GM10248 (cell line): ENCODE measurements around the gene FHOD3.

Experiments used
- CTCF ChIA-PET: fragments of 300-600 bp; sonication (Branson Sonifier 250); formaldehyde crosslinking; extraction: SDS; loops from one replicate; lab custom pipeline; 2021; ENCODE audit warnings: antibody characterized with exemption; lab: Yijun Ruan, JAX
- POLR2A ChIA-PET: fragments of 350-650 bp; sonication (Branson Sonifier 250); formaldehyde crosslinking; extraction: SDS; loops from one replicate; lab custom pipeline; 2020; ENCODE audit warnings: antibody characterized with exemption; lab: Yijun Ruan, JAX
- DNase-seq: peaks from one replicate; pipeline ENCODE4 v3.0.0; 2012; ENCODE audit errors: extremely low spot score
- CTCF ChIP-seq: IDR thresholded peaks from 2 replicates; pipeline ENCODE4 v1.5.1; 2012; ENCODE audit warnings: mild to moderate bottlenecking, low read depth; ENCODE audit errors: extremely low read depth, missing control alignments, control extremely low read depth

Gene FHOD3

GRCh38 chr18:36505665-36506064 is 208.2 kb downstream of the FHOD3 start:
- POLR2A ChIA-PET = no interaction called here
- DNase-seq = no peak
- CTCF ChIA-PET = interaction anchor here (1.6 kb wide), 1 partner anchor 16 kb away, joined by 5 read pairs; no protein-coding TSS in a partner anchor
- TF ChIP-seq CTCF = no peak

- POLR2A ChIA-PET = no interaction called here
- TF ChIP-seq CTCF = no peak
- no peak for DNase-seq
- CTCF ChIA-PET = interaction anchor here (2.3 kb wide), 1 partner anchor 10 kb away, joined by 11 read pairs; no protein-coding TSS in a partner anchor
These were observed 212.2 kb downstream of the FHOD3 start for GRCh38 chr18:36509646-36510197.

- ChIA-PET CTCF (interaction anchor here (0.9 to 2.3 kb wide), 3 partner anchors 7 to 25 kb away, joined by 3 to 11 read pairs (median 3); no protein-coding TSS in a partner anchor), POLR2A (no interaction called here)
- DNase-seq = no peak
- no peak for TF ChIP-seq CTCF
These were observed 214.4 kb downstream of the FHOD3 start for GRCh38 chr18:36511791-36512352.

GRCh38 chr18:36513556-36513955 is 216.0 kb downstream of the FHOD3 start:
- CTCF ChIA-PET = no interaction called here
- TF ChIP-seq CTCF = no peak
- POLR2A ChIA-PET = no interaction called here
- no peak for DNase-seq

GRCh38 chr18:36514778-36515177 is 217.3 kb downstream of the FHOD3 start:
- POLR2A ChIA-PET = no interaction called here
- TF ChIP-seq CTCF = no peak
- CTCF ChIA-PET = no interaction called here
- no peak for DNase-seq

GRCh38 chr18:36516258-36516657 is 218.7 kb downstream of the FHOD3 start:
- no peak for TF ChIP-seq CTCF
- no peak for DNase-seq
- POLR2A ChIA-PET = no interaction called here
- CTCF ChIA-PET = interaction anchor here (1.3 to 2.0 kb wide), 2 partner anchors 8 to 10 kb away, joined by 3 to 8 read pairs; no protein-coding TSS in a partner anchor
